IPS-11a (cell line): ENCODE measurements around the gene TFG.

Experiments
- H3K4me3 ChIP-seq: one replicate; pipeline ENCODE4 v1.5.1; 2013; ENCODE audit warnings: low read depth, low read length, control low read depth

The TFG gene

GRCh38 chr3:100783619-100784018 lies 74.3 kb downstream of the TFG start:
- no peak overlapping the region for H3K4me3 ChIP-seq

DNA sequence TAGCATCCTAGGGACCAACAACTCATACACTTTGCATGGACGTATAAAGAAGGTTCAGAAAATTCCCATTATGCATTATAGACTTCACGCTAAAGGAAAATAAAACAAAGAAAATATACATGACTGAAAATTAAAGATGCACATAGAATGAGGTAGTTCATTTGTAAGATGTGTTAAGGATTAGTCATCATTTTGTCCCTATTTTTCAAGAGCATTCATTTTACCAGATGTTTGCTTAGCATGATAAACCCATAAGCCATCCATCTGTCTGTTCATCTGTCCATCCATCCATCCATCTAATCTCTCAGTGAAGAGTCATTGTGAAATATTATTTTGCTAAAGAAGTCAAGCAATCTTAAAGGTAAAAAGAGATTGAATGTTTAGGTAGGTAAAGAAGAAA lies 80.3 kb downstream of the TFG start:
- H3K4me3 ChIP-seq = no peak overlapping the region

GRCh38 chr3:100796556-100796955 lies 87.3 kb downstream of the TFG start:
- H3K4me3 ChIP-seq = no peak overlapping the region

GRCh38 chr3:100798012-100798411 lies 88.7 kb downstream of the TFG start:
- no peak overlapping the region for H3K4me3 ChIP-seq
